Measurements from ENCODE around the gene SERPINA9.

- TF ChIP-seq ZNF274 (IDR thresholded peaks at IDR 0.05; ENCODE audit: low read depth, low read length), result no peak
- no peak for TF ChIP-seq YY1 (IDR thresholded peaks at IDR 0.05; ENCODE audit: insufficient read depth, insufficient read length)
These were observed 41.2 kb upstream of the SERPINA9 start for GRCh38 chr14:94517248-94517640.
